WI38 (cell line): ENCODE data around the gene DUSP15.

ENCODE experiments used
- H3K4me3 ChIP-seq: 2 replicates; pipeline ENCODE4 v1.5.1; 2011; ENCODE audit warnings: low read depth, mild to moderate bottlenecking, control low read depth, low read length
- TF ChIP-seq, protein P1 (sequence below): IDR thresholded peaks from 2 replicates; pipeline ENCODE4 v1.5.1; 2012; ENCODE audit warnings: low read depth, mild to moderate bottlenecking, control low read depth, low read length

The DUSP15 gene

GRCh38 chr20:31849306-31849930 lies 20.9 kb downstream of the DUSP15 start:
- TF ChIP-seq, protein P1, sequence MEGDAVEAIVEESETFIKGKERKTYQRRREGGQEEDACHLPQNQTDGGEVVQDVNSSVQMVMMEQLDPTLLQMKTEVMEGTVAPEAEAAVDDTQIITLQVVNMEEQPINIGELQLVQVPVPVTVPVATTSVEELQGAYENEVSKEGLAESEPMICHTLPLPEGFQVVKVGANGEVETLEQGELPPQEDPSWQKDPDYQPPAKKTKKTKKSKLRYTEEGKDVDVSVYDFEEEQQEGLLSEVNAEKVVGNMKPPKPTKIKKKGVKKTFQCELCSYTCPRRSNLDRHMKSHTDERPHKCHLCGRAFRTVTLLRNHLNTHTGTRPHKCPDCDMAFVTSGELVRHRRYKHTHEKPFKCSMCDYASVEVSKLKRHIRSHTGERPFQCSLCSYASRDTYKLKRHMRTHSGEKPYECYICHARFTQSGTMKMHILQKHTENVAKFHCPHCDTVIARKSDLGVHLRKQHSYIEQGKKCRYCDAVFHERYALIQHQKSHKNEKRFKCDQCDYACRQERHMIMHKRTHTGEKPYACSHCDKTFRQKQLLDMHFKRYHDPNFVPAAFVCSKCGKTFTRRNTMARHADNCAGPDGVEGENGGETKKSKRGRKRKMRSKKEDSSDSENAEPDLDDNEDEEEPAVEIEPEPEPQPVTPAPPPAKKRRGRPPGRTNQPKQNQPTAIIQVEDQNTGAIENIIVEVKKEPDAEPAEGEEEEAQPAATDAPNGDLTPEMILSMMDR = no peak

GRCh38 chr20:31848088-31848999 lies 22.0 kb downstream of the DUSP15 start:
- no peak overlapping the region for H3K4me3 ChIP-seq
- TF ChIP-seq, protein P1 = no peak

More at GRCh38 chr20:31849306-31849930, 20.9 kb downstream of the DUSP15 start:
- H3K4me3 ChIP-seq = no peak overlapping the region

- TF ChIP-seq, protein P1 = no peak
- no peak overlapping the region for H3K4me3 ChIP-seq
Observed at GRCh38 chr20:31846793-31847138, 23.6 kb downstream of the DUSP15 start.

DNA sequence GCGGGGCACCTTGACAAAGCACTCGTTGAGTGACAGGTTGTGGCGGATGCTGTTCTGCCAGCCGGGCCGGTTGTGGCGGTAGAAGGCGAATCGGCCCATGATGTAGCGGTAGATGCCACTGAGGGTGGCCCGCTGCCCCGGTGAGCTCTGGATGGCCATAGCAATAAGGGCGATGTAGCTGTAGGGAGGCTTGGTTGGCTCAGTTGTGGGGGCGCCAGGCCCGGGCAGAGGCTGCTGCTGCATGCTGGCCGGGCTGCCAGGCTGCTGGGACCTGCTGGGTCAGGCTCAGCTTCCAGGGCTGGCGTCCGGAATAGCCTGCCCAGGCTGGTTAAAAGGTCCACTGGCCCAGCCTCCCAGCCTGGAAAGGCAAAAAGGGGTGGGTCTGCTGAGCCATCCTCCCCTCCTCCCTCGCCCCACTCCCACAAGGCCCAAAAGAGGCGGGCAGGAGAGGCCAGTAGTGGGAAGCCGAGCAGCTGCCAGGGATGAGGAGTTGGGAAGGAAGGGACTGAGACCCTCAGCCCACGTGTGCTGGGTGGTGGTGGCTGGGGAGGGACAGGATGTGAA lies 24.9 kb downstream of the DUSP15 start, which contains the start of gene FOXS1:
TSS of gene FOXS1 (minus strand) at position 305 of the 564 bp plus-strand sequence. CDS start at position 243, 62 bp downstream.
- no peak within 1 kb of the TSS for H3K4me3 ChIP-seq
- TF ChIP-seq, protein P1 = no peak

DNA sequence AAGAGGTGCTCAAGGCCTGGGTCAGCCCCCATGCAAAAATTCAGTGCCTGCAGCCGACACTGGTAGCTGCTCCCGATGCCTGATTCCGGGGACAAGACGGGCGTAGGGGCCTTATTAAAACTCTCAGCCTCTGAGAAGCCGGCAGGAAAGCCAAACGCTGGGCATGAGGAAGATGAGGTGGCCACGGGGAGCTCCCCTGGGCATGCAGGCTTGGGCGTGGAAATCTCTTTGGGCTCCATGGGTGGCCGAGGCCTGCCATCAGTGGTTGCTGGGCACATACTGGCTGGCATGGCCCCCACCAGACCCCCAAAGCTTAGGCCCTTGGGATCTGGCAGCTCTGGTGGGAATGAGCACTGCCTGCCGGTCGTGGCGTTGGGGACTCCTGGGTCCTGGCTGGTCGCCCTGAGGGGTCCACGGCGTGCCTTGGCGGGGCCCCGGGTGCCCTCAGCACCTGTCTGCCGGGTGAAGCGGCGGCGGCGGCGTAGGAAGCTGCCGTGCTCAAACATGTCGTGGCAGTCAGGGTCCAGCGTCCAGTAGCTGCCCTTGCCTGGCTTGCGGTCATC lies 25.5 kb downstream of the DUSP15 start:
- no peak overlapping the region for H3K4me3 ChIP-seq
- TF ChIP-seq, protein P1 = no peak

GRCh38 chr20:31843881-31844280 lies 26.4 kb downstream of the DUSP15 start:
- H3K4me3 ChIP-seq = no peak overlapping the region
- TF ChIP-seq, protein P1 = no peak
